Vagina (tissue), 2 donors: ENCODE results near the gene RASSF6. TPM values are rescaled to one million over a fixed set of nuclear protein-coding genes. Genes with fewer than 3 reads are reported as not detected.

Source experiments
- DNase-seq, 2 donors: peaks; one replicate each; pipeline ENCODE4 v3.0.0-alpha.2; 2017; ENCODE audit errors: extremely low spot score in 2 of 2
- H3K27ac ChIP-seq: fragments of 200-600 bp; sonication (generic); one replicate; pipeline ENCODE4 v1.5.1; 2019
- H3K27me3 ChIP-seq: fragments of 200-600 bp; sonication (generic); one replicate; pipeline ENCODE4 v1.5.1; 2019
- H3K36me3 ChIP-seq, 2 donors: fragments of 200-600 bp; sonication (generic); one replicate each; pipeline ENCODE4 v1.5.1; 2017 to 2019
- H3K4me1 ChIP-seq: fragments of 200-600 bp; sonication (generic); one replicate; pipeline ENCODE4 v1.5.1; 2019
- H3K4me3 ChIP-seq, 2 donors: fragments of 200-600 bp; sonication (generic); 1 replicate in 1 of 2; 2 replicates in 1 of 2; pipeline ENCODE4 v1.5.1; 2016 to 2019
- H3K9me3 ChIP-seq: fragments of 200-600 bp; sonication (generic); one replicate; pipeline ENCODE4 v1.5.1; 2019
- CTCF ChIP-seq, 3 experiments: fragments of 450-650 bp in 2 of 3; fragments of 200-600 bp in 1 of 3; sonication (generic) in 1 of 3; IDR thresholded peaks; one replicate each; pipeline ENCODE4 v1.5.1; 2017 to 2019; ENCODE audit warnings: antibody characterized with exemption in 3 of 3, mild to moderate bottlenecking in 2 of 3, moderate library complexity in 2 of 3
- POLR2A ChIP-seq, 2 donors: fragments of 450-650 bp; IDR thresholded peaks; one replicate each; pipeline ENCODE4 v1.6.1; 2017; ENCODE audit warnings: antibody characterized with exemption in 2 of 2, mild to moderate bottlenecking in 2 of 2, moderate library complexity in 2 of 2
- POLR2AphosphoS5 ChIP-seq, 2 donors: sonication (generic); formaldehyde crosslinking; IDR thresholded peaks; one replicate each; pipeline ENCODE4 v1.9.0; 2017; ENCODE audit warnings: antibody characterized with exemption in 2 of 2, mild to moderate bottlenecking in 2 of 2, low read depth in 1 of 2; ENCODE audit not compliant: insufficient read depth in 1 of 2
- intact Hi-C: fragments of 100-400 bp; cut with DNase I; formaldehyde crosslinking; loops from one replicate; pipeline ENCODE4 v1.15.1; 2023
- total RNA-seq: library from RNA; depleted of rRNA; stranded (reverse); fragments of >200 nt; gene quantifications from one replicate; pipeline ENCODE4 v1.2.3, GENCODE V29; 2016

RASSF6 gene
- total RNA-seq, 1 donor from 2014 or later = 16.9 TPM

GRCh38 chr4:73613130-73613529 is 7.1 kb downstream of the RASSF6 start:
- Histone ChIP-seq H3K9me3 (no peaks in the 10 kb centered on the region), H3K27ac (no peak overlapping the region), H3K4me1 (peaks cover 27% of the 10 kb centered on the region), H3K27me3 (no peaks in the 10 kb centered on the region), H3K36me3 (no peaks in the 10 kb centered on the region), H3K4me3 (no peak overlapping the region)
- TF ChIP-seq POLR2A (IDR thresholded peaks at IDR 0.05) (no peak), POLR2AphosphoS5 (IDR thresholded peaks at IDR 0.05; ENCODE audit: insufficient read depth in 1 of 2, low read depth in 1 of 2) (no peak), CTCF (IDR thresholded peaks at IDR 0.05) (no peak)
- intact Hi-C loops = no loop called here
- DNase-seq = no peak

GRCh38 chr4:73612032-73612431 is 8.2 kb downstream of the RASSF6 start:
- intact Hi-C loops = no loop called here
- TF ChIP-seq CTCF (IDR thresholded peaks at IDR 0.05) (no peak), POLR2AphosphoS5 (IDR thresholded peaks at IDR 0.05; ENCODE audit: insufficient read depth in 1 of 2, low read depth in 1 of 2) (peak in 1 of 2 donors; percentile 38)
- no peak for DNase-seq
- Histone ChIP-seq H3K9me3 (no peaks in the 10 kb centered on the region), H3K36me3 (no peaks in the 10 kb centered on the region), H3K4me1 (peaks cover 27% of the 10 kb centered on the region), H3K27ac (no peak overlapping the region), H3K27me3 (no peaks in the 10 kb centered on the region), H3K4me3 (no peak overlapping the region)

GRCh38 chr4:73609706-73610105 is 10.5 kb downstream of the RASSF6 start:
- intact Hi-C loops = no loop called here
- TF ChIP-seq POLR2A (IDR thresholded peaks at IDR 0.05) (no peak), POLR2AphosphoS5 (IDR thresholded peaks at IDR 0.05; ENCODE audit: insufficient read depth in 1 of 2, low read depth in 1 of 2) (no peak), CTCF (IDR thresholded peaks at IDR 0.05) (no peak)
- Histone ChIP-seq H3K4me3 (no peak overlapping the region), H3K9me3 (no peaks in the 10 kb centered on the region), H3K36me3 (no peaks in the 10 kb centered on the region), H3K27me3 (no peaks in the 10 kb centered on the region), H3K27ac (no peak overlapping the region), H3K4me1 (peaks cover 27% of the 10 kb centered on the region)
- DNase-seq = no peak

- no peak overlapping the region for H3K27ac ChIP-seq
- peaks cover 27% of the 10 kb centered on the region for H3K4me1 ChIP-seq
Observed at GRCh38 chr4:73608689-73609594, 11.3 kb downstream of the RASSF6 start.

GRCh38 chr4:73607375-73608033 is 12.7 kb downstream of the RASSF6 start:
- Histone ChIP-seq H3K4me1 (peaks cover 27% of the 10 kb centered on the region), H3K4me3 (no peak overlapping the region), H3K9me3 (no peaks in the 10 kb centered on the region), H3K36me3 (no peaks in the 10 kb centered on the region), H3K27ac (no peak overlapping the region), H3K27me3 (no peaks in the 10 kb centered on the region)
- intact Hi-C loops = no loop called here
- TF ChIP-seq CTCF (IDR thresholded peaks at IDR 0.05) = no peak
- TF ChIP-seq POLR2AphosphoS5 (IDR thresholded peaks at IDR 0.05; ENCODE audit: insufficient read depth in 1 of 2, low read depth in 1 of 2) = no peak
- no peak for TF ChIP-seq POLR2A (IDR thresholded peaks at IDR 0.05)
- no peak for DNase-seq

More at GRCh38 chr4:73608689-73609594, 11.3 kb downstream of the RASSF6 start:
- no peak for DNase-seq
- H3K4me3 ChIP-seq = no peak overlapping the region
- intact Hi-C loops = no loop called here
- no peaks in the 10 kb centered on the region for H3K27me3 ChIP-seq
- H3K36me3 ChIP-seq = no peaks in the 10 kb centered on the region
- H3K9me3 ChIP-seq = no peaks in the 10 kb centered on the region
- peak in 1 of 2 donors; percentile 14 for TF ChIP-seq POLR2AphosphoS5 (IDR thresholded peaks at IDR 0.05; ENCODE audit: insufficient read depth in 1 of 2, low read depth in 1 of 2)
- TF ChIP-seq POLR2A (IDR thresholded peaks at IDR 0.05) = no peak
